ENCODE results near the gene ATP13A2.

GRCh38 chr1:17045150-17045549, 33.4 kb upstream of the ATP13A2 start:
- TF ChIP-seq CTCF (IDR thresholded peaks at IDR 0.05) = no peak
- no peak for TF ChIP-seq EZH2 (IDR thresholded peaks at IDR 0.05; ENCODE audit: borderline replicate concordance, insufficient read depth, low read depth, low read length, poor library complexity, severe bottlenecking)

Data from B cell (primary cell).